Loucy (cell line): Measurements from ENCODE around the gene SMG6.

ENCODE experiments used
- H2AFZ ChIP-seq: fragments of 200-600 bp; sonication (generic); 2 replicates; pipeline ENCODE4 v1.6.0; 2016; ENCODE audit warnings: antibody characterized with exemption, mild to moderate bottlenecking, low read length, moderate library complexity
- H3F3A ChIP-seq: fragments of 200-600 bp; 2 replicates; pipeline ENCODE4 v1.6.0; 2016; ENCODE audit warnings: antibody characterized with exemption, low read depth, mild to moderate bottlenecking
- H3K27me3 ChIP-seq: fragments of 200-600 bp; sonication (generic); 2 replicates; pipeline ENCODE4 v1.6.1; 2014; ENCODE audit warnings: low read length, mild to moderate bottlenecking; ENCODE audit not compliant: insufficient read depth, poor library complexity, severe bottlenecking
- H3K36me3 ChIP-seq: fragments of 200-600 bp; sonication (generic); 2 replicates; pipeline ENCODE4 v1.6.1; 2016; ENCODE audit warnings: low read length; ENCODE audit not compliant: insufficient read depth
- H3K4me1 ChIP-seq: fragments of 200-600 bp; sonication (generic); 2 replicates; pipeline ENCODE4 v1.5.1; 2014; ENCODE audit warnings: low read length, mild to moderate bottlenecking; ENCODE audit not compliant: insufficient read depth, poor library complexity, severe bottlenecking
- H3K4me2 ChIP-seq: fragments of 200-600 bp; sonication (generic); 2 replicates; pipeline ENCODE4 v1.6.0; 2014; ENCODE audit warnings: antibody characterized with exemption, low read length, low read depth, mild to moderate bottlenecking; ENCODE audit not compliant: poor library complexity, severe bottlenecking
- H3K4me3 ChIP-seq: fragments of 200-600 bp; sonication (generic); 2 replicates; pipeline ENCODE4 v1.5.1; 2014; ENCODE audit warnings: low read length, mild to moderate bottlenecking, mixed read lengths; ENCODE audit not compliant: poor library complexity, severe bottlenecking
- H3K79me2 ChIP-seq: fragments of 200-600 bp; sonication (generic); 2 replicates; pipeline ENCODE4 v1.6.1; 2014; ENCODE audit warnings: low read length; ENCODE audit not compliant: insufficient read depth
- H3K9ac ChIP-seq: fragments of 200-600 bp; sonication (generic); 2 replicates; pipeline ENCODE4 v1.6.0; 2014; ENCODE audit warnings: mild to moderate bottlenecking, low read depth, low read length, moderate library complexity; ENCODE audit not compliant: poor library complexity, severe bottlenecking
- H3K9me2 ChIP-seq: fragments of 200-600 bp; sonication (generic); replicated peaks from 2 replicates; pipeline ENCODE4 v1.6.1; 2016; ENCODE audit warnings: low read depth, low read length, mixed read lengths
- H3K9me3 ChIP-seq: fragments of 200-600 bp; sonication (generic); 2 replicates; pipeline ENCODE4 v1.6.1; 2014; ENCODE audit warnings: mild to moderate bottlenecking, antibody characterized with exemption, low read length, low read depth; ENCODE audit not compliant: insufficient read depth
- H4K20me1 ChIP-seq: fragments of 200-600 bp; sonication (generic); 2 replicates; pipeline ENCODE4 v1.6.0; 2014; ENCODE audit warnings: antibody characterized with exemption, low read length, mild to moderate bottlenecking; ENCODE audit not compliant: insufficient read depth, poor library complexity, severe bottlenecking
- EZH2phosphoT487 ChIP-seq: fragments of 200-600 bp; IDR thresholded peaks from 2 replicates; pipeline ENCODE4 v1.6.1; 2018; ENCODE audit warnings: antibody characterized with exemption, mild to moderate bottlenecking, moderate library complexity, borderline replicate concordance
- TF ChIP-seq, protein P1 (sequence below): fragments of 200-600 bp; sonication (generic); conservative IDR thresholded peaks from 2 replicates; pipeline ENCODE4 v1.5.1; 2014; ENCODE audit warnings: mild to moderate bottlenecking, antibody characterized with exemption, low read length

SMG6 gene

DNA sequence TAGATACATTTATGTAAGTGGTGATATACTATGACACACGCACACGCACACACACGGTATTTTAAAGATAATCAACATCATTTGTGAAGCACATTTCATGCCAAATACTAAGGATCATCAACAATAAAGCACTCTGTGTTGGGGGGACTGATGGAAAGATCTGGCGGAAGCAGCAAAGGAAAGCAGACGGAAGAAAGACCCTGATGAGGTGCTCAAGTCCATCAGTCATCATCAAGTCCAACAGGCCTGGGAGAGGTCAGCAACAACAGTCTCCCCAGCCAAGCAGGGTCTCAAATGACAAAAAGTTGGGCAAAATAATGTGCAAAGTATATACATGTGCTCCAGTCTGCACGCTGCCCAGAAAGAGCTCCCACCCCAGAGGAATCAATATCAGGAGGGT is 193.1 kb downstream of the SMG6 start:
- H3K36me3 ChIP-seq = peaks cover 30% of the 10 kb centered on the region; the same call in 1 of the 2 replicates
- H3K79me2 ChIP-seq = peaks cover 16% of the 10 kb centered on the region; the same call in 1 of the 2 replicates
- H3K4me2 ChIP-seq = no peak overlapping the region
- H3K9me3 ChIP-seq = no peaks in the 10 kb centered on the region
- H3F3A ChIP-seq = no peaks in the 10 kb centered on the region
- H2AFZ ChIP-seq = no peak overlapping the region
- H3K27me3 ChIP-seq = no peaks in the 10 kb centered on the region
- no peak overlapping the region for H3K9ac ChIP-seq
- peaks cover 4% of the 10 kb centered on the region for H4K20me1 ChIP-seq
- TF ChIP-seq, protein P1, sequence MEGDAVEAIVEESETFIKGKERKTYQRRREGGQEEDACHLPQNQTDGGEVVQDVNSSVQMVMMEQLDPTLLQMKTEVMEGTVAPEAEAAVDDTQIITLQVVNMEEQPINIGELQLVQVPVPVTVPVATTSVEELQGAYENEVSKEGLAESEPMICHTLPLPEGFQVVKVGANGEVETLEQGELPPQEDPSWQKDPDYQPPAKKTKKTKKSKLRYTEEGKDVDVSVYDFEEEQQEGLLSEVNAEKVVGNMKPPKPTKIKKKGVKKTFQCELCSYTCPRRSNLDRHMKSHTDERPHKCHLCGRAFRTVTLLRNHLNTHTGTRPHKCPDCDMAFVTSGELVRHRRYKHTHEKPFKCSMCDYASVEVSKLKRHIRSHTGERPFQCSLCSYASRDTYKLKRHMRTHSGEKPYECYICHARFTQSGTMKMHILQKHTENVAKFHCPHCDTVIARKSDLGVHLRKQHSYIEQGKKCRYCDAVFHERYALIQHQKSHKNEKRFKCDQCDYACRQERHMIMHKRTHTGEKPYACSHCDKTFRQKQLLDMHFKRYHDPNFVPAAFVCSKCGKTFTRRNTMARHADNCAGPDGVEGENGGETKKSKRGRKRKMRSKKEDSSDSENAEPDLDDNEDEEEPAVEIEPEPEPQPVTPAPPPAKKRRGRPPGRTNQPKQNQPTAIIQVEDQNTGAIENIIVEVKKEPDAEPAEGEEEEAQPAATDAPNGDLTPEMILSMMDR = no peak
- TF ChIP-seq EZH2phosphoT487 = no peak
- H3K4me1 ChIP-seq = peaks cover 5% of the 10 kb centered on the region
- H3K4me3 ChIP-seq = no peak overlapping the region
- no peaks in the 10 kb centered on the region for H3K9me2 ChIP-seq

DNA sequence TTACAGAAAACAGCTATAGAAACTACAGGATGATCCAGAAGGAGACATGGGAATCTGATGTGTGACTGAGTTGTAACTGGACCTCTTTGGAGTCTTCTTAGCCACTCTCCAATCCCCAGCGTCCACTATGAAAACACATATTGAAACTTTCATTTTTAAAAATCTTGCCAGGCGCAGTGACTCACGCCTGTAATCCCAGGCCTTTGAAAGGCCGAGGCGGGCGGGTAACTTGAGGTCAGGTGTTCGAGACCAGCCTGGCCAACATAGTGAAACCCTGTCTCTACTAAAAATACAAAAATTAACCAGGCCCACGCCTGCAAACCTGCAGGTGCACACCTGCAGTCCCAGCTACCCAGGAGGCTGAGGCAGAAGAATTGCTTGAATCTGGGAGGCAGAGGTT is 195.4 kb downstream of the SMG6 start:
- H3K4me1 ChIP-seq = peaks cover 5% of the 10 kb centered on the region
- no peaks in the 10 kb centered on the region for H3K27me3 ChIP-seq
- no peak for TF ChIP-seq EZH2phosphoT487
- TF ChIP-seq, protein P1 = no peak
- no peak overlapping the region for H3K4me2 ChIP-seq
- no peaks in the 10 kb centered on the region for H3K9me2 ChIP-seq
- no peak overlapping the region for H2AFZ ChIP-seq
- peaks cover 4% of the 10 kb centered on the region for H4K20me1 ChIP-seq
- no peaks in the 10 kb centered on the region for H3F3A ChIP-seq
- peaks cover 26% of the 10 kb centered on the region; the same call in 1 of the 2 replicates for H3K36me3 ChIP-seq
- no peak overlapping the region for H3K4me3 ChIP-seq
- no peaks in the 10 kb centered on the region for H3K9me3 ChIP-seq
- no peak overlapping the region for H3K9ac ChIP-seq
- H3K79me2 ChIP-seq = peaks cover 13% of the 10 kb centered on the region; the same call in 1 of the 2 replicates

DNA sequence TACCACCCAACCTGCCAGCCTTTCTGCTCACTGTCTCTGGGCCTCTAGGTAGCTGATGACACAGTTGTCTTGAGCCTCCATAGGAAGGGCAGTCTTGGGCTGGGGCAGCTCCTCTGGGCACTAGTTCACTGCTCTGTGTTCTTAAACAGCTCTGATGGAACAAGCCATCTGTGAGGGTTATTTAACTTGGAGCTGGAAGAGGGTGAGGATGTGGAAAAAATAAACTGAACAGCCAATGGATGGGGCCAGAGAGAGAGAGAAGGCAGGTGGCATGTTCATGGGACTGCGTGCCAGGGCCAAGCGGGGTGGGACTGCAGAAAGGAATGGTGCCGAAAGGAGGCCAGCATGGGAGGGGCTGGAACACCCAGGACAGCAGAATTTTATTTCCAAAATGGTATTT is 196.1 kb downstream of the SMG6 start:
- H3F3A ChIP-seq = no peaks in the 10 kb centered on the region
- peaks cover 4% of the 10 kb centered on the region for H4K20me1 ChIP-seq
- TF ChIP-seq, protein P1 = no peak
- TF ChIP-seq EZH2phosphoT487 = no peak
- H2AFZ ChIP-seq = no peak overlapping the region
- no peaks in the 10 kb centered on the region for H3K9me3 ChIP-seq
- H3K9me2 ChIP-seq = no peaks in the 10 kb centered on the region
- H3K27me3 ChIP-seq = no peaks in the 10 kb centered on the region
- peaks cover 26% of the 10 kb centered on the region; the same call in 1 of the 2 replicates for H3K36me3 ChIP-seq
- H3K4me3 ChIP-seq = no peak overlapping the region
- H3K79me2 ChIP-seq = peaks cover 13% of the 10 kb centered on the region; the same call in 1 of the 2 replicates
- H3K9ac ChIP-seq = no peak overlapping the region
- H3K4me1 ChIP-seq = peaks cover 10% of the 10 kb centered on the region
- no peak overlapping the region for H3K4me2 ChIP-seq
